Colon (tissue), 2 donors: ENCODE results near the gene TIMP1.

ENCODE experiments used
- FAIRE-seq: peaks from 2 replicates; lab custom pipeline; 2012; peaks lifted over from hg19 to GRCh38; lab: Jason Lieb, UNC
- donor health status: control.
- donor health status: control.

Gene TIMP1

DNA sequence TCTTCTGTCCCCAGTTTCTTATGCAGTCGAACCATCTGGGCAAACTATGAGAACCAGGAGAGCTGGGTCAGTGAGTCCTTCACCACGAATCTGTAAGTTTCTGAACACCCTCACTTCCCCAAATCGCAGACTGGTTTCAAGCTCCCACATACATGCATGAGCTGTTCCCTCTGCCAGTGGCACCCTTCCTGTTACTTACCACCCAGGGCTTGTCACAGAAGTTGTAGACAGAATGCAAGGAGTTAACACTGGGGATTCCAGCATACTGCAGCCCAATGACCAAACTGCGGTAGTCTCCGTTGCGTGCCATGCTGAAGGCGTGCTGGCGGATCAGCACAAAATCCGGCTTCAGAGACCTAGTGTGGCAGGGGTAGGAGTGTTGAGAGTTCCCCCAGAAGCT lies 22.8 kb downstream of the TIMP1 start:
- no peak for FAIRE-seq

- peak; percentile 53 for FAIRE-seq
Observed at GRCh38 chrX:47607091-47607490, 24.9 kb downstream of the TIMP1 start.

DNA sequence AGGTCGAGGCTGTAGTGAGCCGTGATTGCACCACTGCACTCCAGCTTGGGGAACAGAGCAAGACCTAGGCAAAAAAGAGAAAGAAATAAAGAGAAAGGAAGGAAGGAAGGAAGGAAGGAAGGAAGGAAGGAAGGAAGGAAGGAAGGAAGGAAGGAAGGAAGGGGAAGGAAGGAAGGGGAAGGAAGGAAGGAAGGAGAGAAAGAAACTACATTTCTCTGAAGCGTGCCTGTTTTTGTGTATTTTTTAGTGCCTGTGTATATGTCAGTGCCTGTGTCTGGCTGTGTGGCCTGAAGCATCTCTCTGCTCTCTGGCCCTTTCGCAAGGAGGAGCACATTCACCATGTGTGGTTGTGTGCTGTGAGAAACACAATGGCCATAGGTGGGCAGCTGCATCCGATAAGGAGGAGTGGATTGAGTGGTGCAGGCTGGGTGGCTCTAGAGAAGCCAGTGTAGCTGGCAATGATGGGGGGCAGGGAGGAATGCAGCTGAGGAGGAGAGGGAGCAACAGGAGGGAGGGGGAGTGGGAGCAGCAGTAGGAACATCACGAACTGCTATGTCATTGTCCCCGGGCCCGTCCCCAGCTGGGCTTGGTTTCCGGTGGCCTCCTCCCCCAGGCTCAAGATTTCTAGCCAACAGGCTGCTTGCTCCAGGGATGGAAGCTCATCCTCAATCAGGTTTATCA lies 26.0 kb downstream of the TIMP1 start:
- FAIRE-seq, result no peak

DNA sequence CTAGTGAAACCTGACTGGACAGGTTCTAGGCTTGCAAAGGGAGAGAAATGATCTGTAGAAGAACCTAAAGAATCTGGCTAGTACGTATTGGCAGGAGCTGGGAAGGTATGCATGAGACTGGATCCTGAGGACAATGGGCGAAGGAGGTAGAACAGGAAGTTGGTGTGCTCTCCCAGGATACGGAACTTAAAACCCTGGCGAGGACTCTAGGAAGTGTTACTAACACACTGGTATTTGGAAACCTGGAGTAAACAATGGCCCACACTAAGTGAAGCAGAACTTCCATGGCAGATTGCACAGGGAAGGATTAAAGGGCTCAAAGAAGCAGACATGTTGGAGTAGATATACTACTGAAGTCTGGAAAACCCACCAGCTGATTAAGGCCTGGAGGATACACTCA lies 28.3 kb downstream of the TIMP1 start:
- no peak for FAIRE-seq

GRCh38 chrX:47611489-47611888 lies 29.3 kb downstream of the TIMP1 start:
- FAIRE-seq, result no peak

- no peak for FAIRE-seq
Observed at GRCh38 chrX:47611926-47612325, 29.7 kb downstream of the TIMP1 start.

GRCh38 chrX:47612418-47612817 lies 30.2 kb downstream of the TIMP1 start:
- FAIRE-seq, result no peak

DNA sequence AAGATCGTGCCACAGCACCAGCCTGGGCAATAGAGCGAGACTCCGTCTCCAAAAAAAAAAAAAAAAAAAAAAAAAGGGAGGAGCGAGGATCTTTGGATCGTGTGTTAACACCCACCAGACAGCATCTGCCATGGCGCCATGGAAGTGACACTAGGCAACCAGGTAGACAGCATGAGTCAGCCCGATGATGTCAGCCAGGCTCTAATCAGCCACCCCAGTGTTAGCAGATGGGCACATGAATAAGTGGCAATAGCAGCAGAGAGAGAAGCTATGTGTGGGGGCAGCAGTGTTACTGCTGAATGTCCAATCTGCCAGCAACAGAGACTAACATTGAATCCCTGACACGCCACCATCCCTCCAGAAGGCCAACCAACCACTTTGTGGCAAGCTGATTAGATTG lies 30.8 kb downstream of the TIMP1 start:
- no peak for FAIRE-seq

- FAIRE-seq, result no peak
Observed at GRCh38 chrX:47614618-47615017, 32.4 kb downstream of the TIMP1 start.

GRCh38 chrX:47618923-47619485 lies 36.8 kb downstream of the TIMP1 start:
- no peak for FAIRE-seq

GRCh38 chrX:47619486-47620302 lies 37.5 kb downstream of the TIMP1 start, which contains the start of gene SYN1:
SYN1 (minus strand) TSS chrX:47619857; CDS start chrX:47619728, 129 bp downstream.
- no peak for FAIRE-seq

DNA sequence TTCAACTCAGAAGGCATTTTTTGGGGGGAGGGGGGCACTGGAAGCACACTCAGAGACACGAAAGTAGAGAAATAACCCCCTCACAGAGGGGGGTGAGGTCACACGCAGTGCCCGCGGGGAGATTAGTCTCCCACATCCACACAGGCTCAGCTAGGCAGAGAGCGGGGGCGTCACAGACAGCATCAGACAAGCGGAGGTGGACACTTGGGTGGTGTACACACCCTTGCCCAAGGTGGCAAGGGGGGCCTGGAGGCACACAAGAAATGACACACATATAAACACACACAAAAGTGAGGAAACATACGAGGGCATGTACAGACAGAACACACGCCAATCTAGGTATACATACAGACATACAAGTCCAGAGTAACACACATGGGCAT lies 38.1 kb downstream of the TIMP1 start:
- FAIRE-seq, result no peak

- no peak for FAIRE-seq
Observed at GRCh38 chrX:47621851-47622250, 39.6 kb downstream of the TIMP1 start.

- no peak for FAIRE-seq
Observed at GRCh38 chrX:47623540-47624027, 41.3 kb downstream of the TIMP1 start.

- no peak for FAIRE-seq
Observed at GRCh38 chrX:47625365-47625764, 43.1 kb downstream of the TIMP1 start.

- FAIRE-seq, result no peak
Observed at GRCh38 chrX:47628982-47629381, 46.7 kb downstream of the TIMP1 start.

DNA sequence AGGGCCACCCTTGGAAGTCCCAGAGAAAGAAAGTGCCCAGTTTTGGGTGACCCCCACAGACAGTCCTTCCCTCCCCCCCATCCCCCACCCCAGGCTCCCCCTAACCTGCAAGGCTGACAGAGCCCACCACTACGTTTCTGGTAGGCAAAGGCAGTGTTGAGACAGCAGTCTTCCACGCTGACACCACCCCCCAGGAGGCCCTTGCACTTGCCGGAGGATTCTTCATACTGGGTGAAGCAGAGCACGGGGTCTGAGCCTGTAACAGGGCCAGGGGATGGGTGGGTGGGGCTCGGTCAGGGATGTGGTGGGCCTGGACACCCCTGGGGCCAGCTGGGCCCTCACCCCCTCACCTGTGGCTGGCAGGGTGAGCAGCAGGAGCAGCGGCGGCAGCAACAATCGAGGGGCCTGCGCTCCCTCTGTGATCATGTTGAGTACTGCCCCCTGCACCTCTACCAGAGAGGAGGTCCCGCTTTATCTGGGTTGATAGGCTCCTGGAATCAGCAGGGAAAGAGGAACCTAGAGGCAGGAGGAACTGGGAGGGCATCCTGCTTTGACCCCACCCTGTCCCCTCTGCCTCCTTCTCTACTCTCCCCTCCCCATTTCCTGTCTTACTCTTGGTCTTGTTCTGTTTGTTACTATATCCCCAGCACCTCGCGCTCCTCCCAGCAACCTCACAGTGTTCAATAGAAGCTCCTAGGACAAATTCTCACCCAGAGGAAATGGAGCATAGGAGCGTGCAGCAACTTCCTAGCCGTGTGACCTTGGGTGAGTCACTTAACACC lies 47.4 kb downstream of the TIMP1 start, which contains the start of gene CFP:
Gene CFP (minus strand): TSS at position 512 of the 782 bp plus-strand sequence. CDS start 86 bp downstream, at position 426.
- no peak for FAIRE-seq

DNA sequence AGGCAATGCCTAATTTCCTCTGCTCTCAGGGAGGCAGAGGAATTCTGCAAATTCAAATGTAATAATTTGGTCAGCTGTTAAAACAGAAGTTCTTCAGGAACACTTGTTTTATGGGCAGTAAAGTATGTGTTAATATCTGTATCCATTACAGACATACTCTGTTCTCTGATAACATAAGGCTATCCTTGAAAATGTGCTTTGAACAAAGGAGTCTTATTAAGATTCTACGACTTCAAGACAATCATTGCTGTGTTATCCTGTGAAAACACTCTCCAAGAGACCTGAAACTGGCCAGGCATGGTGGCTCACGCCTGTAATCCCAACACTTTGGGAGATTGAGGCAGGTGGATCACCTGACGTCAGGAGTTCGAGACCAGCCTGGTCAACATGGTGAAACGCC lies 49.4 kb downstream of the TIMP1 start:
- FAIRE-seq, result no peak

GRCh38 chrX:47632666-47633065 lies 50.4 kb downstream of the TIMP1 start:
- no peak for FAIRE-seq

DNA sequence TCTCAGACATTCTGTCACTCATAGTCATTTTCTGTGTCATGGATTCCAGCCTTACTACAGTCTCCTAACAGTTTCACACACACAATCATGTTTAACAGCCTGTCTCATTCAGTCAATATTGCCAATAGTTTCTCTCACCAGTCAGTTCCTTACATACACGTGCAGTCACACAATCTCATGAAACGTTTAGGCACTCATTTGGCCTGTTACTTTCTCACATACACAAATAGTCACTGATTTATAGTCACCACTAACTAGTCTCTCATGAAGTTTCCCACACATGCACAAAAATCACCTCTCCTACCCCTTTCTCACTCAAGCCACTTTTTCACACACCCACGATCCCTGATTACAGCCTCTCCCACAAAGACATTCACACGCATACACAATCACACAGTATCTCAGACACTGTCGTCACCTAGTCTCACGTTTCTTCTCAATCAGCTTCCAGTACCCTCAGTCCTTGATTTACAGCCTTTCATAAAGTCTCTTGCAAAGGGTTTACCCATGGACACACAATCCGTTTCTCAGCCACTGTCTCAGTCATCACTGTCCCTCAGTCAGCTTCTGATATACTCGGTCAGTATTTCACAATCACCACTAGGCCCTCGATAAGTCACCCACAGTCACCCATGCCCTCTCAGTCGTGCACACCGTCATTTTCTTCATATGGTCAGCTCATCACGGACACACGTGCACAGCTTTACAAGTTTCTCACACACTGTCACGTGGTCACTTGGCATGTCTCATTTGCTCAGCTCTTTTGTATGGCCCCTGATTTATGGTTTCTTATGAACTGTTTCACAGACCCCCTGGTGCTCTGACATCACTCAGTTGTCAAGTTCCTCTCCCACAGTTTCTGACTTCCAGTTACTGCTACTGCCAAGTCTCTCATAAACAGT lies 51.7 kb downstream of the TIMP1 start:
- FAIRE-seq, result no peak
